ENCODE results near the gene MYL5. TPM values are rescaled to one million over a fixed set of nuclear protein-coding genes. Genes with fewer than 3 reads are reported as not detected.

MYL5 gene
- total RNA-seq, 1 experiment from 2014 or later = 11.7 TPM

- BruUV-seq (replicated peaks) = no TSS peak
- H3K27me3 ChIP-seq (replicated peaks; ENCODE audit: insufficient read depth, low read depth, low read length, poor library complexity) = no peaks in the 10 kb centered on the region
- H3K9me3 ChIP-seq (ENCODE audit: low read depth, low read length, poor library complexity, severe bottlenecking) = no peaks in the 10 kb centered on the region
- intact Hi-C loops (cut with micrococcal nuclease; ENCODE audit: unreplicated experiment) = no loop called here
- H3K36me3 ChIP-seq (ENCODE audit: insufficient read depth, low read length, poor library complexity, severe bottlenecking) = no peaks in the 10 kb centered on the region
- peak overlapping the region; percentile 67 for H3K27ac ChIP-seq (ENCODE audit: low read depth, low read length, poor library complexity, severe bottlenecking)
- ChIA-PET CTCF (interaction anchor here (1.2 kb wide), 1 partner anchor 16 kb away, joined by 3 read pairs; no protein-coding TSS in a partner anchor), POLR2A (ENCODE audit: low non-redundant PET) (interaction anchor here (0.7 kb wide), 1 partner anchor 182 kb away, joined by 4 read pairs; no protein-coding TSS in a partner anchor)
- TF ChIP-seq EZH2 (IDR thresholded peaks at IDR 0.05; ENCODE audit: borderline replicate concordance, low read depth, low read length, poor library complexity, severe bottlenecking) = no peak
- TF ChIP-seq CTCF (conservative IDR thresholded peaks at IDR 0.05; ENCODE audit: low read depth, low read length) = no peak
- H3K4me1 ChIP-seq (ENCODE audit: insufficient read depth, low read length, poor library complexity, severe bottlenecking) = peaks cover 8% of the 10 kb centered on the region
- H3K4me3 ChIP-seq (ENCODE audit: low read depth, low read length, poor library complexity, severe bottlenecking) = no peak overlapping the region
- no peak for DNase-seq (ENCODE audit: low spot score)
Measured at GRCh38 chr4:699816-700580, 25.7 kb downstream of the MYL5 start.

- CTCF ChIA-PET = interaction anchor here (1.2 kb wide), 1 partner anchor 17 kb away, joined by 3 read pairs; no protein-coding TSS in a partner anchor
- Histone ChIP-seq H3K27ac (ENCODE audit: low read depth, low read length, poor library complexity, severe bottlenecking) (no peak overlapping the region), H3K4me1 (ENCODE audit: insufficient read depth, low read length, poor library complexity, severe bottlenecking) (peaks cover 8% of the 10 kb centered on the region), H3K4me3 (ENCODE audit: low read depth, low read length, poor library complexity, severe bottlenecking) (no peak overlapping the region), H3K27me3 (replicated peaks; ENCODE audit: insufficient read depth, low read depth, low read length, poor library complexity) (no peaks in the 10 kb centered on the region), H3K9me3 (ENCODE audit: low read depth, low read length, poor library complexity, severe bottlenecking) (no peaks in the 10 kb centered on the region), H3K36me3 (ENCODE audit: insufficient read depth, low read length, poor library complexity, severe bottlenecking) (no peaks in the 10 kb centered on the region)
- no TSS peak for BruUV-seq (replicated peaks)
- no peak for DNase-seq (ENCODE audit: low spot score)
- POLR2A ChIA-PET (ENCODE audit: low non-redundant PET) = no interaction called here
- intact Hi-C loops (cut with micrococcal nuclease; ENCODE audit: unreplicated experiment) = no loop called here
- peak; percentile 24; the same call in 1 of the 2 replicates for TF ChIP-seq CTCF (conservative IDR thresholded peaks at IDR 0.05; ENCODE audit: low read depth, low read length)
- no peak for TF ChIP-seq EZH2 (IDR thresholded peaks at IDR 0.05; ENCODE audit: borderline replicate concordance, low read depth, low read length, poor library complexity, severe bottlenecking)
Measured at GRCh38 chr4:700587-701264, 26.4 kb downstream of the MYL5 start.

- Histone ChIP-seq H3K27ac (ENCODE audit: low read depth, low read length, poor library complexity, severe bottlenecking) (no peak overlapping the region), H3K4me1 (ENCODE audit: insufficient read depth, low read length, poor library complexity, severe bottlenecking) (peaks cover 8% of the 10 kb centered on the region), H3K27me3 (replicated peaks; ENCODE audit: insufficient read depth, low read depth, low read length, poor library complexity) (no peaks in the 10 kb centered on the region), H3K9me3 (ENCODE audit: low read depth, low read length, poor library complexity, severe bottlenecking) (no peaks in the 10 kb centered on the region), H3K36me3 (ENCODE audit: insufficient read depth, low read length, poor library complexity, severe bottlenecking) (no peaks in the 10 kb centered on the region), H3K4me3 (ENCODE audit: low read depth, low read length, poor library complexity, severe bottlenecking) (no peak overlapping the region)
- no TSS peak for BruUV-seq (replicated peaks)
- DNase-seq (ENCODE audit: low spot score) = no peak
- intact Hi-C loops (cut with micrococcal nuclease; ENCODE audit: unreplicated experiment) = no loop called here
- no peak for TF ChIP-seq EZH2 (IDR thresholded peaks at IDR 0.05; ENCODE audit: borderline replicate concordance, low read depth, low read length, poor library complexity, severe bottlenecking)
- no peak for TF ChIP-seq CTCF (conservative IDR thresholded peaks at IDR 0.05; ENCODE audit: low read depth, low read length)
- CTCF ChIA-PET = no interaction called here
- POLR2A ChIA-PET (ENCODE audit: low non-redundant PET) = no interaction called here
Measured at GRCh38 chr4:702618-703048, 28.3 kb downstream of the MYL5 start.

Data from A673 (cell line).